ENCODE results near the gene CD33. TPM values are rescaled to one million over a fixed set of nuclear protein-coding genes. Genes with fewer than 3 reads are reported as not detected.
A peak's percentile ranks its signal among the peaks of the same experiment; 100 is the strongest.

Gene CD33
- total RNA-seq, 1 experiment from 2014 or later, result 0.35 TPM

DNA sequence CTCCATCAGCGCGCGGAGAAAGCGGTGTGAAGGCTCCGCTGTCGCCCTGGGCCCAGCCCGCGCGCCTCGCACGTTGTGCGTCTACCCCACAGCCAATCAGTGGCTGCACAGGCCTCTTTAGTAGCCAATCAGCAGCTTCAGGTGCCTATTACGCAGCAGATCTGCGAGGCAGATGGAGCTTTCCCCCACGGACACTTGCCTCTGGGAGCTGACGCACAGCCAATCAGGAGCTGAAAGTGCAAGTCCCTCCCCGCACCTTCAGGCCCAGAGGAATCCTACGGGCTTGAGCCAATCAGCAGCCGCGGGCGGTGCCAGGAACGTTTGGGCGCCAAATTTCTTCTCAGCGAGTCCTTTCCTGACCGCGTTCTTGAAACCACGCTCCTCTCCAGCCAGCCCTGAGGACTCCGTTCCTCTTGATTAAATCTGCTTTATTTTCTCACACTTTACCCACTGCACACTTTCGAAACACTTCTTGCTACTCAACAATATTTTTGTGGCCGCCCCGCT is 42.9 kb upstream of the CD33 start:
- Histone ChIP-seq H3K14ac (ENCODE audit: insufficient read depth, low read length) (no peak overlapping the region), H3K4me1 (ENCODE audit: insufficient read depth, low read length) (no peaks in the 10 kb centered on the region), H3K9me3 (ENCODE audit: control insufficient read depth, low read depth, low read length) (no peaks in the 10 kb centered on the region), H2BK15ac (ENCODE audit: low read depth, low read length) (no peak overlapping the region), H3K18ac (ENCODE audit: insufficient read length, low read depth, low read length) (no peak overlapping the region), H3K56ac (ENCODE audit: insufficient read length, low read depth, low read length) (no peak overlapping the region), H3K4me2 (ENCODE audit: insufficient read depth, insufficient read length, low read length) (no peak overlapping the region), H3K23ac (ENCODE audit: insufficient read length, low read depth, low read length) (no peak overlapping the region), H2AFZ (ENCODE audit: low read length) (no peak overlapping the region), H3K79me2 (ENCODE audit: insufficient read depth, low read length) (no peaks in the 10 kb centered on the region), H3K27ac (ENCODE audit: insufficient read length, low read depth, low read length) (no peak overlapping the region), H4K20me1 (ENCODE audit: control insufficient read depth, insufficient read depth, insufficient read length) (no peaks in the 10 kb centered on the region), H4K91ac (ENCODE audit: insufficient read length, low read depth, low read length) (no peak overlapping the region), H2BK12ac (ENCODE audit: insufficient read length, low read depth, low read length) (no peak overlapping the region), H3K79me1 (ENCODE audit: insufficient read depth, low read depth, low read length, poor library complexity, severe bottlenecking) (no peaks in the 10 kb centered on the region), H3T11ph (ENCODE audit: low read length) (no peak overlapping the region), H4K8ac (replicated peaks; ENCODE audit: insufficient read length, low read depth, low read length) (no peak overlapping the region), H3K27me3 (ENCODE audit: insufficient read depth, low read length) (no peaks in the 10 kb centered on the region; the same call in 1 of the 2 replicates), H3K9ac (ENCODE audit: extremely low read depth, insufficient read length, low read length) (no peak overlapping the region), H3K4ac (ENCODE audit: low read depth, low read length) (no peak overlapping the region), H3K23me2 (ENCODE audit: insufficient read length, low read depth, low read length, poor library complexity, severe bottlenecking) (peaks cover 2% of the 10 kb centered on the region), H2BK120ac (ENCODE audit: low read depth, low read length, poor library complexity, severe bottlenecking) (no peak overlapping the region), H2BK20ac (ENCODE audit: low read depth, low read length, poor library complexity, severe bottlenecking) (no peak overlapping the region), H4K5ac (ENCODE audit: insufficient read length, low read depth, low read length) (no peak overlapping the region), H2BK5ac (ENCODE audit: insufficient read length, low read length) (no peak overlapping the region), H2AK5ac (ENCODE audit: insufficient read length, low read length) (no peak overlapping the region)
- H3K4me1 Mint-ChIP-seq, result peaks cover 0 to 2% of the 10 kb centered on the region in 2 experiments; a peak in 1 of 4 replicates
- TF ChIP-seq, protein P1, sequence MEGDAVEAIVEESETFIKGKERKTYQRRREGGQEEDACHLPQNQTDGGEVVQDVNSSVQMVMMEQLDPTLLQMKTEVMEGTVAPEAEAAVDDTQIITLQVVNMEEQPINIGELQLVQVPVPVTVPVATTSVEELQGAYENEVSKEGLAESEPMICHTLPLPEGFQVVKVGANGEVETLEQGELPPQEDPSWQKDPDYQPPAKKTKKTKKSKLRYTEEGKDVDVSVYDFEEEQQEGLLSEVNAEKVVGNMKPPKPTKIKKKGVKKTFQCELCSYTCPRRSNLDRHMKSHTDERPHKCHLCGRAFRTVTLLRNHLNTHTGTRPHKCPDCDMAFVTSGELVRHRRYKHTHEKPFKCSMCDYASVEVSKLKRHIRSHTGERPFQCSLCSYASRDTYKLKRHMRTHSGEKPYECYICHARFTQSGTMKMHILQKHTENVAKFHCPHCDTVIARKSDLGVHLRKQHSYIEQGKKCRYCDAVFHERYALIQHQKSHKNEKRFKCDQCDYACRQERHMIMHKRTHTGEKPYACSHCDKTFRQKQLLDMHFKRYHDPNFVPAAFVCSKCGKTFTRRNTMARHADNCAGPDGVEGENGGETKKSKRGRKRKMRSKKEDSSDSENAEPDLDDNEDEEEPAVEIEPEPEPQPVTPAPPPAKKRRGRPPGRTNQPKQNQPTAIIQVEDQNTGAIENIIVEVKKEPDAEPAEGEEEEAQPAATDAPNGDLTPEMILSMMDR (conservative IDR thresholded peaks at IDR 0.05), result no peak
- H3K27ac Mint-ChIP-seq, result peak overlapping the region in 1 of 3 experiments; percentile 22; a peak in 1 of 7 replicates
- WGBS (ENCODE audit: extremely low coverage, insufficient read length, low lambda C conversion rate), result no CpG with 5 or more reads among the region's 31 CpGs
- peak; percentile 92 for DNase-seq
- peak overlapping the region; percentile 9 to 47; a peak in 3 of 5 replicates for H3K4me3 Mint-ChIP-seq
- no peaks in the 10 kb centered on the region for H3K36me3 Mint-ChIP-seq (ENCODE audit: insufficient read depth in 1 of 3, low read depth in 3 of 3)
- peaks cover 0 to 47% of the 10 kb centered on the region in 2 experiments; a peak in 3 of 5 replicates for H3K9me3 Mint-ChIP-seq
- peaks cover 37% of the 10 kb centered on the region for H3K27me3 Mint-ChIP-seq (ENCODE audit: low read depth)

All from H9 (cell line).